CD14-positive monocyte (primary cell): Measurements from ENCODE around the gene VLDLR. TPM values are rescaled to one million over a fixed set of nuclear protein-coding genes. Genes with fewer than 3 reads are reported as not detected.

Experiments used
- DNase-seq, 3 donors: peaks; one replicate each; pipeline ENCODE4 v3.0.0-alpha.2; 2011 to 2022
- H2AFZ ChIP-seq: 2 replicates; pipeline ENCODE4 v1.6.0; 2012; ENCODE audit warnings: mild to moderate bottlenecking, low read depth, low read length, inconsistent platforms; ENCODE audit not compliant: insufficient read depth, poor library complexity, severe bottlenecking
- H3K27ac ChIP-seq, 2 donors: 1 replicate in 1 of 2; 2 replicates in 1 of 2; pipeline ENCODE4 v1.5.1; 2012 to 2013; ENCODE audit warnings: low read length in 2 of 2, control low read depth in 1 of 2, inconsistent platforms in 1 of 2, low read depth in 1 of 2, mild to moderate bottlenecking in 1 of 2
- H3K27me3 ChIP-seq, 2 donors: one replicate each; pipeline versions ENCODE4 v1.6.0 to v1.6.1; 2011 to 2013; ENCODE audit warnings: low read length in 2 of 2; ENCODE audit not compliant: control insufficient read depth in 2 of 2, insufficient read depth in 2 of 2
- H3K36me3 ChIP-seq, 2 donors: replicated peaks in 1 of 2; 1 replicate in 1 of 2; 2 replicates in 1 of 2; pipeline versions ENCODE4 v1.5.1 to v1.6.1; 2012 to 2013; ENCODE audit warnings: low read length in 2 of 2, control low read depth in 1 of 2, inconsistent platforms in 1 of 2, mild to moderate bottlenecking in 1 of 2; ENCODE audit not compliant: insufficient read depth in 2 of 2, control insufficient read depth in 1 of 2
- H3K4me1 ChIP-seq, 2 donors: 1 replicate in 1 of 2; 2 replicates in 1 of 2; pipeline versions ENCODE4 v1.5.1 to v1.6.1; 2012 to 2013; ENCODE audit warnings: low read length in 2 of 2, control low read depth in 1 of 2, inconsistent platforms in 1 of 2, mild to moderate bottlenecking in 1 of 2, moderate library complexity in 1 of 2; ENCODE audit not compliant: insufficient read depth in 2 of 2, control insufficient read depth in 1 of 2
- H3K4me2 ChIP-seq: replicated peaks from 2 replicates; pipeline ENCODE3; 2012; ENCODE audit warnings: low read length, moderate library complexity, mild to moderate bottlenecking; ENCODE audit not compliant: poor library complexity, severe bottlenecking; ENCODE audit errors: extremely low read depth
- H3K4me3 ChIP-seq, 3 experiments: fragments of 200-600 bp in 1 of 3; sonication (generic) in 1 of 3; replicated peaks in 1 of 3; 1 replicate in 2 of 3; 2 replicates in 1 of 3; pipeline ENCODE4 v1.5.1; 2011 to 2013; ENCODE audit warnings: low read length in 3 of 3, mild to moderate bottlenecking in 3 of 3, control low read depth in 2 of 3, low read depth in 2 of 3, inconsistent platforms in 1 of 3, moderate library complexity in 1 of 3
- H3K79me2 ChIP-seq: 2 replicates; pipeline ENCODE4 v1.6.0; 2012; ENCODE audit warnings: mild to moderate bottlenecking, control low read depth, inconsistent platforms, low read length, moderate library complexity; ENCODE audit not compliant: insufficient read depth
- H3K9ac ChIP-seq: 2 replicates; pipeline ENCODE4 v1.6.0; 2017; ENCODE audit warnings: low read length, mild to moderate bottlenecking; ENCODE audit not compliant: insufficient read depth, poor library complexity, severe bottlenecking
- H3K9me3 ChIP-seq, 2 donors: replicated peaks in 1 of 2; 1 replicate in 1 of 2; 2 replicates in 1 of 2; pipeline versions ENCODE4 v1.5.1 to v1.6.1; 2012 to 2013; ENCODE audit warnings: low read length in 2 of 2, control low read depth in 1 of 2; ENCODE audit not compliant: control insufficient read depth in 1 of 2, insufficient read depth in 1 of 2
- H4K20me1 ChIP-seq: 2 replicates; pipeline ENCODE4 v1.6.0; 2012; ENCODE audit warnings: mild to moderate bottlenecking, low read length, control low read depth, moderate library complexity; ENCODE audit not compliant: insufficient read depth
- H3K27ac Mint-ChIP-seq, 7 donors: one replicate each; pipeline ENCODE4 v1.8.0; 2020; ENCODE audit warnings: mild to moderate bottlenecking in 7 of 7, mixed read lengths in 7 of 7, moderate library complexity in 6 of 7, inconsistent platforms in 2 of 7
- H3K27me3 Mint-ChIP-seq, 3 donors: one replicate each; pipeline ENCODE4 v1.8.0; 2021 to 2022; ENCODE audit warnings: low read depth in 3 of 3, mild to moderate bottlenecking in 3 of 3, mixed read lengths in 3 of 3, moderate library complexity in 3 of 3, inconsistent platforms in 1 of 3
- H3K36me3 Mint-ChIP-seq, 2 donors: one replicate each; pipeline ENCODE4 v1.8.0; 2020; ENCODE audit warnings: mixed read lengths in 2 of 2, inconsistent platforms in 1 of 2, mild to moderate bottlenecking in 1 of 2
- H3K4me1 Mint-ChIP-seq: one replicate; pipeline ENCODE4 v1.8.0; 2020; ENCODE audit warnings: mild to moderate bottlenecking, mixed read lengths
- H3K4me3 Mint-ChIP-seq, 2 donors: one replicate each; pipeline ENCODE4 v1.8.0; 2020; ENCODE audit warnings: mild to moderate bottlenecking in 2 of 2, mixed read lengths in 2 of 2, moderate library complexity in 1 of 2
- H3K9me3 Mint-ChIP-seq, 7 donors: one replicate each; pipeline ENCODE4 v1.8.0; 2020 to 2022; ENCODE audit warnings: mixed read lengths in 7 of 7, mild to moderate bottlenecking in 6 of 7, moderate library complexity in 6 of 7, inconsistent platforms in 2 of 7
- WGBS: methylation state at CpG from one replicate; pipeline ENCODE4 v1.1.5; 2013; ENCODE audit warnings: missing lambda C conversion rate; ENCODE audit not compliant: insufficient coverage; 5-methylcytosine and 5-hydroxymethylcytosine counted together
- intact Hi-C, 2 donors: fragments of 100-400 bp; cut with micrococcal nuclease; formaldehyde crosslinking; loops; one replicate each; pipeline versions ENCODE4 v1.15.0 to v1.15.1; 2023
- polyA plus RNA-seq, 3 donors: library from polyadenylated mRNA; depleted of rRNA in 1 of 3; unstranded in 2 of 3; stranded (reverse) in 1 of 3; fragments of 300-500 nt in 2 of 3; fragments of >200 nt in 1 of 3; fragmentation: Illumina TruSeq in 2 of 3; gene quantifications; 1 replicate in 2 of 3; 2 replicates in 1 of 3; pipeline ENCODE4 v1.2.3, GENCODE V29; 2012 to 2021
- TF ChIP-seq, protein P1 (sequence below): fragments of 200-600 bp; IDR thresholded peaks from one replicate; pipeline ENCODE4 v1.8.0; 2022; ENCODE audit warnings: antibody characterized with exemption, mild to moderate bottlenecking

The VLDLR gene
- polyA plus RNA-seq, 3 donors: 0.05 to 0.07 TPM; not detected in 1

GRCh38 chr9:2595973-2596372 lies 25.6 kb upstream of the VLDLR start:
- whole genome bisulfite sequencing: no CpG with 5 or more reads among the region's 2 CpGs
- peaks cover 10% of the 10 kb centered on the region for H3K4me1 Mint-ChIP-seq
- TF ChIP-seq, protein P1, sequence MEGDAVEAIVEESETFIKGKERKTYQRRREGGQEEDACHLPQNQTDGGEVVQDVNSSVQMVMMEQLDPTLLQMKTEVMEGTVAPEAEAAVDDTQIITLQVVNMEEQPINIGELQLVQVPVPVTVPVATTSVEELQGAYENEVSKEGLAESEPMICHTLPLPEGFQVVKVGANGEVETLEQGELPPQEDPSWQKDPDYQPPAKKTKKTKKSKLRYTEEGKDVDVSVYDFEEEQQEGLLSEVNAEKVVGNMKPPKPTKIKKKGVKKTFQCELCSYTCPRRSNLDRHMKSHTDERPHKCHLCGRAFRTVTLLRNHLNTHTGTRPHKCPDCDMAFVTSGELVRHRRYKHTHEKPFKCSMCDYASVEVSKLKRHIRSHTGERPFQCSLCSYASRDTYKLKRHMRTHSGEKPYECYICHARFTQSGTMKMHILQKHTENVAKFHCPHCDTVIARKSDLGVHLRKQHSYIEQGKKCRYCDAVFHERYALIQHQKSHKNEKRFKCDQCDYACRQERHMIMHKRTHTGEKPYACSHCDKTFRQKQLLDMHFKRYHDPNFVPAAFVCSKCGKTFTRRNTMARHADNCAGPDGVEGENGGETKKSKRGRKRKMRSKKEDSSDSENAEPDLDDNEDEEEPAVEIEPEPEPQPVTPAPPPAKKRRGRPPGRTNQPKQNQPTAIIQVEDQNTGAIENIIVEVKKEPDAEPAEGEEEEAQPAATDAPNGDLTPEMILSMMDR: no peak
- intact Hi-C loops: no loop called here
- H3K4me3 ChIP-seq: no peak overlapping the region
- H3K79me2 ChIP-seq: no peaks in the 10 kb centered on the region
- no peak overlapping the region for H3K27ac Mint-ChIP-seq
- no peaks in the 10 kb centered on the region for H4K20me1 ChIP-seq
- H3K4me3 Mint-ChIP-seq: no peak overlapping the region
- no peak for DNase-seq
- no peak overlapping the region for H3K27ac ChIP-seq
- no peak overlapping the region for H3K9ac ChIP-seq
- H3K4me1 ChIP-seq: peaks cover 0 to 5% of the 10 kb centered on the region in 2 donors
- no peak overlapping the region for H2AFZ ChIP-seq
- H3K27me3 ChIP-seq: no peaks in the 10 kb centered on the region
- no peaks in the 10 kb centered on the region for H3K36me3 ChIP-seq
- H3K27me3 Mint-ChIP-seq: peaks cover 0 to 7% (median 4%) of the 10 kb centered on the region in 3 donors
- no peaks in the 10 kb centered on the region for H3K36me3 Mint-ChIP-seq
- peaks cover 14 to 19% of the 10 kb centered on the region in 2 donors for H3K9me3 ChIP-seq
- H3K9me3 Mint-ChIP-seq: peaks cover 3 to 19% (median 15%) of the 10 kb centered on the region in 7 donors
- H3K4me2 ChIP-seq: no peak overlapping the region

- no peak overlapping the region for H3K27ac Mint-ChIP-seq
Observed at GRCh38 chr9:2597483-2597882, 24.1 kb upstream of the VLDLR start.

More at GRCh38 chr9:2597483-2597882, 24.1 kb upstream of the VLDLR start:
- TF ChIP-seq, protein P1: no peak
- Histone ChIP-seq H3K27me3 (no peaks in the 10 kb centered on the region), H2AFZ (no peak overlapping the region), H3K4me3 (no peak overlapping the region), H3K27ac (no peak overlapping the region), H3K9me3 (peaks cover 5% of the 10 kb centered on the region in 2 donors), H3K79me2 (no peaks in the 10 kb centered on the region), H3K36me3 (no peaks in the 10 kb centered on the region), H3K9ac (no peak overlapping the region), H3K4me1 (peaks cover 0 to 5% of the 10 kb centered on the region in 2 donors), H3K4me2 (no peak overlapping the region), H4K20me1 (no peaks in the 10 kb centered on the region)
- Mint-ChIP-seq H3K4me3 (no peak overlapping the region), H3K9me3 (peaks cover 0 to 9% (median 6%) of the 10 kb centered on the region in 7 donors), H3K36me3 (no peaks in the 10 kb centered on the region), H3K4me1 (peaks cover 10% of the 10 kb centered on the region), H3K27me3 (peaks cover 0 to 8% (median 4%) of the 10 kb centered on the region in 3 donors)
- no CpG with 5 or more reads among the region's 1 CpG for WGBS
- intact Hi-C loops: no loop called here
- DNase-seq: no peak
